Fibroblast of villous mesenchyme (primary cell): ENCODE measurements around the gene TOLLIP. TPM values are rescaled to one million over a fixed set of nuclear protein-coding genes. Genes with fewer than 3 reads are reported as not detected.

ENCODE experiments used
- DNase-seq: peaks from one replicate; pipeline ENCODE4 v3.0.0-alpha.2; 2010; ENCODE audit warnings: low read depth
- H3K4me3 ChIP-seq: 2 replicates; pipeline ENCODE4 v1.5.1; 2011; ENCODE audit warnings: low read depth, mild to moderate bottlenecking, low read length
- CTCF ChIP-seq: IDR thresholded peaks from 2 replicates; pipeline ENCODE4 v1.5.1; 2012; ENCODE audit warnings: low read depth, mild to moderate bottlenecking, low read length; ENCODE audit not compliant: insufficient read depth
- small RNA-seq: library from RNA; depleted of rRNA; stranded (forward); fragments of <200 nt; gene quantifications from one replicate; pipeline ENCODE3, GENCODE V24; 2012
- total RNA-seq: library from RNA; depleted of rRNA; stranded (reverse); fragments of >200 nt; gene quantifications from 2 replicates; pipeline ENCODE4 v1.2.3, GENCODE V29; 2012

Gene TOLLIP
- total RNA-seq, 1 donor, result 27.2 TPM

DNA sequence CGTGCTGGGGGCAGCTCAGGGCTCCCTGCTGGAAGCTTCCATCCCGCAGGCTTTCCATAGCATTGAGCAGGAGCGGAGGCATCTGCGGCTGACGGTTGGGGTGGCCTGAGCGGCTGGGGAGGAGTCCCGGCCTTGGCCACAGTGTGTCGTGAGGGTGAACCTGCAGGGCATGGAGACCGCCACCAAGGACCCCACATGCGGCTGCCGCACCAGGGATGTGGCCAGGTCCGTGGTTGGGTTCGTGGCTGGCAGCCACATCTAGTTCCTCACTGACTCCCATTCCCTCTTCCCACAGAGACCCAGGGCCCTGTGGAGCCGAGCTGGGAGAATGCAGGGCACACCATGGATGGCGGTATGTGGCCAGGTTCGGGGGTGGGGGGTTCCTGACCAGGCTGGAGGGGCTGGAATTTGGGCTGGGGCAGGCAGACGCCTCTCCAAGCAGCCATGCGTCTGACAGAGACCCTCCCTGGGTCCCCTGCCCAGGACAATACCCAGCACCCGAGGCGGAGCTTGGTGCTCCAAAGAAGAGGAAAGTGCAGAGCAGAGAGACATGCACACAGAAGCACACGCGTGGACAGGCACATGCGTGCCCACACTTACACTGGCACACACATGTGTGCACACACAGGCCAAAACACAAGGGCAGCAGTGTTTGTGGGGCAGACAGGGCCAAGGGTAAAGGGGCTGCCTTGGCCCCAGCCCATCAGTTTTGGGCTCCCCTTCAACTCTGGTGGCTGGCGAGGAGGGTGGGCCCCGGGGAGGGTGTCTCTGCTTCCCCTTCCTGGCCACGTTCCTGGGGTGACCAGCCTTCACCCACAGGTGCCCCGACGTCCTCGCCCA, 83.8 kb downstream of the TOLLIP start:
- DNase-seq, result no peak
- H3K4me3 ChIP-seq, result no peak overlapping the region
- TF ChIP-seq CTCF, result no peak

DNA sequence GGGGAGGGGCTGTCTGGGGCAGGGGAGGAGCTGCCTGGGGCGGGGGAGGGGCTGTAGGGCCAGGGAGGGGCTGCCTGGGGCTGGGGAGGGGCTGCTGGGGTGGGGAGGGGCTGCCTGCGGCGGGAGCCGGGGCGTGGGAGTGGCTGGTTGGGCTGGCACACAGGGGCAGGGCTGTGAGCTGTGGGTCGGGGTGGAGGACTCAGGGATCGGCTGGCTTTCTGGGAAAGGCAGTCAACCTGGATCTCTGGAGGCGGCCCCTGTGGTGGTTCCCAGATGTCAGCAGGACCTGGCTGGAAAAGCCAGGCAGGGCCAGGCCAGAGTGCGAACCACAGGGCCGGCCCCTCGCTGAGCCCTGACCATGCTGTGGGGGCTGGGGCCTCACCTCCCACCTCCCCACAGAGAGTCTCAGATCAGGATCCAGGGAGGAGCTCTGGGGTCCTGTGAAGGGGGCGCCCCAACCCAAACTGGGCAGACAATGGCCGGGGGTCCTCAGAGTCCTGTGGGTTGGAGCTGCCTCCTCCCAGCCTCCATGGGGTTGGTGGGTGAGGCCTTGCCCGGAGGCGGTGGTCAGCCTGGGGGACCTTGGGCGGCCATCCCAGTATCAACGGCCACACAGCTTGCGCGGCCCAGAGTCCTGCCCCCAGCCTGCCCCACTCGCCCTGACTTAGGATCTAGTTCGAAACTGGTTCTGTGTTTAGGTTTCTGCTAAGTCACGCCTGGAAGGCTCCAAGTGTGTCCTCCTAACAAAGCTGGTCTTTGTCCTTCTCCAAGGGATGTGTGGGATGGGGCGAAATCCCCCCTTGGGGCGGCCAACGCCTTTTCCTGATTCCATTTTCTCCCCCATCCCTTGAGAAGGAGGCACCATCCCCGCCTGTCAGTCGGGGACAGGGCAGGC, 84.7 kb downstream of the TOLLIP start:
- DNase-seq, result no peak
- H3K4me3 ChIP-seq, result no peak overlapping the region
- no peak for TF ChIP-seq CTCF

Small RNAs within 50 kb of the gene (small RNA-seq; reads per million reads assigned to genes)
- not detected for gene MIR6744

Other genes with a start within 250 kb of the TOLLIP start
- not detected in 2 replicates for gene MUC2, start 234.8 kb downstream of the TOLLIP start, total RNA-seq
- not detected in 2 replicates for gene MUC5AC, start 151.7 kb downstream of the TOLLIP start, total RNA-seq
- gene MUC5B, start 86.6 kb downstream of the TOLLIP start, total RNA-seq, result not detected in 2 replicates
- under 0.01 TPM in 2 replicates for gene BRSK2, start 80.3 kb upstream of the TOLLIP start, total RNA-seq
- 16.1 and 16.8 TPM in 2 replicates for gene MOB2, start 177.1 kb upstream of the TOLLIP start, total RNA-seq